Spleen (tissue), 11 donors: ENCODE measurements around the gene ARRB2. TPM values are rescaled to one million over a fixed set of nuclear protein-coding genes. Genes with fewer than 3 reads are reported as not detected.
A peak's percentile ranks its signal among the peaks of the same experiment; 100 is the strongest.
"Not testable (repeated sequence)": the region's sequence is repeated elsewhere in the genome, so short reads cannot be mapped to it uniquely, and the experiment has no call there.

Experiments
- DNase-seq: peaks from one replicate; pipeline ENCODE4 v3.0.0-alpha.2; 2020
- H3K27ac ChIP-seq, 8 donors: fragments of 200-600 bp; sonication (generic) in 7 of 8; 1 replicate in 4 of 8; 2 replicates in 4 of 8; pipeline versions ENCODE4 v1.5.0 to v1.8.0; 2016 to 2021; ENCODE audit warnings: inconsistent platforms in 4 of 8, mild to moderate bottlenecking in 4 of 8, moderate library complexity in 1 of 8
- H3K27me3 ChIP-seq, 7 donors: fragments of 200-600 bp; sonication (generic) in 6 of 7; replicated peaks in 1 of 7; 1 replicate in 4 of 7; 2 replicates in 3 of 7; pipeline versions ENCODE4 v1.5.0 to v1.8.0; 2016 to 2021; ENCODE audit warnings: inconsistent platforms in 3 of 7, mild to moderate bottlenecking in 1 of 7
- H3K36me3 ChIP-seq, 6 donors: fragments of 200-600 bp; sonication (generic) in 5 of 6; 1 replicate in 4 of 6; 2 replicates in 2 of 6; pipeline versions ENCODE4 v1.5.0 to v1.8.0; 2016 to 2021; ENCODE audit warnings: inconsistent platforms in 2 of 6
- H3K4me1 ChIP-seq, 6 donors: fragments of 200-600 bp; sonication (generic) in 5 of 6; 1 replicate in 3 of 6; 2 replicates in 3 of 6; pipeline versions ENCODE4 v1.5.0 to v1.8.0; 2016 to 2021; ENCODE audit warnings: inconsistent platforms in 3 of 6
- H3K4me3 ChIP-seq, 8 donors: fragments of 200-600 bp; sonication (generic) in 7 of 8; 1 replicate in 4 of 8; 2 replicates in 4 of 8; pipeline versions ENCODE4 v1.5.0 to v1.8.0; 2016 to 2021; ENCODE audit warnings: inconsistent platforms in 4 of 8, mild to moderate bottlenecking in 4 of 8, moderate library complexity in 2 of 8
- H3K9me3 ChIP-seq, 8 donors: fragments of 200-600 bp; sonication (generic) in 7 of 8; 1 replicate in 4 of 8; 2 replicates in 4 of 8; pipeline versions ENCODE4 v1.5.0 to v1.8.0; 2016 to 2021; ENCODE audit warnings: inconsistent platforms in 4 of 8
- POLR2A ChIP-seq, 3 donors: fragments of 450-650 bp; IDR thresholded peaks; one replicate each; pipeline ENCODE4 v1.5.1; 2017; ENCODE audit warnings: antibody characterized with exemption in 3 of 3, mild to moderate bottlenecking in 1 of 3
- POLR2AphosphoS5 ChIP-seq, 3 donors: sonication (generic); formaldehyde crosslinking; IDR thresholded peaks; one replicate each; pipeline ENCODE4 v1.5.1; 2017; ENCODE audit warnings: antibody characterized with exemption in 3 of 3
- WGBS, 5 donors: extraction: QIAGEN DNeasy Blood & Tissue Kit in 3 of 5; methylation state at CpG; one replicate each; pipeline versions ENCODE4 v1.1.5 to v1.1.7; 2013 to 2018; 5-methylcytosine and 5-hydroxymethylcytosine counted together
- intact Hi-C: fragments of 100-400 bp; cut with DNase I; formaldehyde crosslinking; loops from one replicate; pipeline ENCODE4 v1.15.0; 2023; ENCODE audit warnings: low total_unique reads
- polyA plus RNA-seq, 3 donors: library from polyadenylated mRNA; stranded (reverse); fragments of 200-250 nt; gene quantifications; one replicate each; pipeline ENCODE4 v1.2.1, GENCODE V29; 2013
- total RNA-seq, 7 donors: library from RNA; depleted of rRNA in 3 of 7; stranded (reverse); fragments of >200 nt in 3 of 7; fragmentation: NEBNext Ultra II Directional in 4 of 7; extraction: Animal tissue kit (Norgen Biotek cat#: 25700) in 4 of 7; gene quantifications; one replicate each; pipeline versions ENCODE4 v1.1.0 to v1.2.1, GENCODE V29; 2016 to 2021
- TF ChIP-seq, protein P1 (sequence below), 11 experiments: fragments of 200-600 bp in 7 of 11; fragments of 450-650 bp in 4 of 11; sonication (generic) in 4 of 11; IDR thresholded peaks in 8 of 11; conservative IDR thresholded peaks in 3 of 11; 1 replicate in 7 of 11; 2 replicates in 4 of 11; pipeline versions ENCODE4 v1.4.0 to v1.8.0; 2016 to 2021; ENCODE audit warnings: antibody characterized with exemption in 11 of 11, inconsistent platforms in 4 of 11, mild to moderate bottlenecking in 1 of 11
- donor health status: healthy with polysubstance abuse.
- donor health status: DM: no; HTN: no; CAD: no; lungs with moderate emphysema.
- donor health status: DM: no; HTN: no; CAD: no.
- donor health status: Bipolar disorder and iron deficiency.
- donor health status: healthy.
- donor health status: DM: no; HTN: no; CAD: no.
- donor health status: DM: yes; HTN: yes; CAD: no.

The ARRB2 gene
- total and polyA plus RNA-seq, 10 donors, result 61.4 to 416 (median 209) TPM

DNA sequence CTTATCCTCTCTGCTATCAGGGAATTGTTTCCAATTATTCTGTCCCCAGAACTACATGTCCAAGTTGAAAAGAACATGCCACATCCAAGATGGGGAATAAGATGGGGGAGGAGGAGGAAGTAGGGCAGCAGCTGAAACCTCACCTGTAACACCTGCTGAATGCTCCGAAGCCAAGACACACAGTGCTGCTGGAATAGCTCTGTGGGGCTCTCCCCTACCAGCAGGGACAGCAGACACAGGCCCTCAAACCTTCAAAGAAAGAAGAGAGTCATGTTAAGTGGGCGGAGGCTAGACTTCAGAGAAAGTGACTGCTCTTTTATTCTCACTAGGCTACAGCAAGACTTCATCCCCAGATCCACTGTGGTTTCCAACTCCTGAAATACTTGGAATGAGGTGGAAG lies 19.7 kb upstream of the ARRB2 start:
- TF ChIP-seq POLR2AphosphoS5 (IDR thresholded peaks at IDR 0.05) (no peak), POLR2A (IDR thresholded peaks at IDR 0.05) (no peak)
- TF ChIP-seq, protein P1, sequence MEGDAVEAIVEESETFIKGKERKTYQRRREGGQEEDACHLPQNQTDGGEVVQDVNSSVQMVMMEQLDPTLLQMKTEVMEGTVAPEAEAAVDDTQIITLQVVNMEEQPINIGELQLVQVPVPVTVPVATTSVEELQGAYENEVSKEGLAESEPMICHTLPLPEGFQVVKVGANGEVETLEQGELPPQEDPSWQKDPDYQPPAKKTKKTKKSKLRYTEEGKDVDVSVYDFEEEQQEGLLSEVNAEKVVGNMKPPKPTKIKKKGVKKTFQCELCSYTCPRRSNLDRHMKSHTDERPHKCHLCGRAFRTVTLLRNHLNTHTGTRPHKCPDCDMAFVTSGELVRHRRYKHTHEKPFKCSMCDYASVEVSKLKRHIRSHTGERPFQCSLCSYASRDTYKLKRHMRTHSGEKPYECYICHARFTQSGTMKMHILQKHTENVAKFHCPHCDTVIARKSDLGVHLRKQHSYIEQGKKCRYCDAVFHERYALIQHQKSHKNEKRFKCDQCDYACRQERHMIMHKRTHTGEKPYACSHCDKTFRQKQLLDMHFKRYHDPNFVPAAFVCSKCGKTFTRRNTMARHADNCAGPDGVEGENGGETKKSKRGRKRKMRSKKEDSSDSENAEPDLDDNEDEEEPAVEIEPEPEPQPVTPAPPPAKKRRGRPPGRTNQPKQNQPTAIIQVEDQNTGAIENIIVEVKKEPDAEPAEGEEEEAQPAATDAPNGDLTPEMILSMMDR (IDR thresholded peaks at IDR 0.05 in 8 of 11, conservative IDR thresholded peaks at IDR 0.05 in 3 of 11), result no peak
- Histone ChIP-seq H3K4me1 (peaks cover 0 to 13% (median 0%) of the 10 kb centered on the region in 6 donors), H3K27me3 (no peaks in the 10 kb centered on the region), H3K36me3 (peaks cover 0 to 75% (median 18%) of the 10 kb centered on the region in 6 donors), H3K9me3 (no peaks in the 10 kb centered on the region), H3K27ac (no peak overlapping the region), H3K4me3 (no peak overlapping the region)
- WGBS, 5 donors, result 84 to 96% (median 90%) methylated on average over 2 of the region's 2 CpGs
- no peak for DNase-seq
- intact Hi-C loops, result no loop called here

DNA sequence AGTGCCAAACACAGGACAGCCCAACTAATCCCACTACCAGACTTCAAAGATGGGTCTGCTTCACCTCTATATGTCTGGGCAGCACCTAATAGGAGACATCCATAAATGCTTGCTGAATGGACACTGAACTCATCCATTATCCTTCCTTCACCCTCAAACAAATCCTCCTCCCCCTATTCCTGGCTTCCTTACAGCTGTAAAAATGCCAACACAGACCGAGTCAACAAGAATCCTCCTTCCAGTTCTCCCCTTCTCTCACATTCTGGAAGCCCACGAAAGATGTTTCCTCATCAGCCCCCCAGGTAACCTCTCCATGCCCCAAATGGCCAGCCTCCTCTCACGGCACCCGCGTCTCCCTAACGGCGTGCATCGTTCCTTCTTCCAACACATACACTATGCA lies 18.7 kb upstream of the ARRB2 start:
- H3K27ac ChIP-seq, result no peak overlapping the region

DNA sequence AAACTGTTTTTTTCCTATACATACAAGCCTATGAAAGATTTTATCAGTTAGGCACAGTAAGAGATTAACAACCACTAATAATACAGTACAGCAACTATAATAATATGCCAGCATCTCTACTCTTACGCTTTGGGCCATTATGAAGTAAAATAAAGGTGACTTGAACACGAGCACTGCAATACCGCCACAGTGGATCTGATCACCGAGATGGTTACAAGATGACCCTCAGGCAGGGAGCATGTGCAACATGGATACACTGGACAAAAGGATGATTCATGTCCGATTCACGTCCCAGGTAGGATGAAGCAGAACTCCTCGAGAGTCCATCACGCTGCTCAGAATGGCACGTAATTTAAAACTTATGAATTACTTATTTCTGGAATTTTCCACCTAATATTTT lies 17.0 kb upstream of the ARRB2 start:
- 82 to 92% (median 86%) methylated on average over 9 of the region's 9 CpGs for WGBS, 5 donors
- Histone ChIP-seq H3K4me3 (no peak overlapping the region), H3K4me1 (peaks cover 0 to 31% (median 11%) of the 10 kb centered on the region in 6 donors), H3K27me3 (no peaks in the 10 kb centered on the region), H3K36me3 (peaks cover 0 to 64% (median 15%) of the 10 kb centered on the region in 6 donors), H3K9me3 (no peaks in the 10 kb centered on the region), H3K27ac (no peak overlapping the region)
- intact Hi-C loops, result no loop called here
- DNase-seq, result no peak
- TF ChIP-seq, protein P1 (IDR thresholded peaks at IDR 0.05 in 8 of 11, conservative IDR thresholded peaks at IDR 0.05 in 3 of 11), result no peak
- TF ChIP-seq POLR2A (IDR thresholded peaks at IDR 0.05) (no peak), POLR2AphosphoS5 (IDR thresholded peaks at IDR 0.05) (no peak)

More for the DNA sequence above, 18.7 kb upstream of the ARRB2 start:
- H3K36me3 ChIP-seq, result peaks cover 0 to 65% (median 18%) of the 10 kb centered on the region in 6 donors
- H3K9me3 ChIP-seq, result no peaks in the 10 kb centered on the region
- H3K27me3 ChIP-seq, result no peaks in the 10 kb centered on the region
- peaks cover 0 to 23% (median 7%) of the 10 kb centered on the region in 6 donors for H3K4me1 ChIP-seq
- intact Hi-C loops, result no loop called here
- DNase-seq, result no peak
- no peak overlapping the region for H3K4me3 ChIP-seq
- TF ChIP-seq POLR2AphosphoS5 (IDR thresholded peaks at IDR 0.05) (no peak), POLR2A (IDR thresholded peaks at IDR 0.05) (no peak)
- TF ChIP-seq, protein P1 (IDR thresholded peaks at IDR 0.05 in 8 of 11, conservative IDR thresholded peaks at IDR 0.05 in 3 of 11), result no peak
- WGBS, 5 donors, result 88 to 95% (median 92%) methylated on average over 8 of the region's 8 CpGs

- peaks cover 0 to 40% (median 0%) of the 10 kb centered on the region in 6 donors for H3K36me3 ChIP-seq
- H3K4me1 ChIP-seq, result peaks cover 0 to 28% (median 14%) of the 10 kb centered on the region in 6 donors
- no peak for DNase-seq
- H3K9me3 ChIP-seq, result no peaks in the 10 kb centered on the region
- peak overlapping the region in 7 of 8 donors; percentile 47 to 74 (median 61) for H3K27ac ChIP-seq
- H3K4me3 ChIP-seq, result peak overlapping the region in 2 of 8 donors; percentile 2 to 27
- intact Hi-C loops, result no loop called here
- H3K27me3 ChIP-seq, result no peaks in the 10 kb centered on the region
- no peak for TF ChIP-seq POLR2AphosphoS5 (IDR thresholded peaks at IDR 0.05)
- TF ChIP-seq, protein P1 (IDR thresholded peaks at IDR 0.05 in 8 of 11, conservative IDR thresholded peaks at IDR 0.05 in 3 of 11), result no peak
- TF ChIP-seq POLR2A (IDR thresholded peaks at IDR 0.05), result no peak
- 36 to 62% (median 41%) methylated on average over 6 of the region's 6 CpGs for whole genome bisulfite sequencing, 5 donors
Observed at GRCh38 chr17:4696437-4696805, 14.0 kb upstream of the ARRB2 start.

- not testable (repeated sequence) for H3K9me3 ChIP-seq, H3K27me3 ChIP-seq, H3K27ac ChIP-seq, H3K4me3 ChIP-seq, DNase-seq
- 87 to 94% (median 88%) methylated on average over 13 of the region's 13 CpGs for WGBS, 5 donors
- intact Hi-C loops, result loop anchor here (10.0 kb wide), 1 partner anchor 185 kb away; no protein-coding TSS in a partner anchor
- peaks cover 11 to 51% (median 37%) of the 10 kb centered on the region in 6 donors for H3K4me1 ChIP-seq
- peaks cover 0 to 26% (median 0%) of the 10 kb centered on the region in 6 donors for H3K36me3 ChIP-seq
Observed at GRCh38 chr17:4699401-4700056, 10.9 kb upstream of the ARRB2 start.
